Stimulated activated CD4-positive, alpha-beta T cell treated with anti-CD3 and anti-CD28 coated beads, TNF-alpha, amount 100 ng/mL, for 4 hours (primary cell): ENCODE data around the gene IFT88.
"Not testable (repeated sequence)": the region's sequence is repeated elsewhere in the genome, so short reads cannot be mapped to it uniquely, and the experiment has no call there.

ENCODE experiments used
- DNase-seq, 3 experiments: peaks; one replicate each; pipeline ENCODE4 v3.0.0-alpha.2; 2020; ENCODE audit warnings: low read depth in 3 of 3

IFT88 gene

DNA sequence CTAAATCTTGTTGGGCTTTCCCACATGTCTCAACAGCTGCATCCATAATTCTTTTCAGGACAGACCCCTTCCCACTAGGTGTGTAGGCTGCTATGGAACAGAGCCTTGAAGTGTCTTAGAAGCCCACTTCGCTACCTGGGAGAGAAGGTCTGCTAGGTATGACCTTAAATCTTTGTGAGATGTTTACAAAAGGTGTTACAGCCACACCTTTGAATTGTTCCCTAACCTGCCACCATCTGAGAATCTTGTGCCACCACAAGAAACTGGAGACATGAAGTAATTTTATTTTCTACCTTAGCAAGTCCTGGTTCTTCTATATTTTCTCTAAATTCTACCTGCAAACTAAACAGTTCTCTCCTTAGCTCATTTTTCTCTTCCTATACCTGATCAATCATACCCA, 69.1 kb downstream of the IFT88 start:
- no peak for DNase-seq

DNA sequence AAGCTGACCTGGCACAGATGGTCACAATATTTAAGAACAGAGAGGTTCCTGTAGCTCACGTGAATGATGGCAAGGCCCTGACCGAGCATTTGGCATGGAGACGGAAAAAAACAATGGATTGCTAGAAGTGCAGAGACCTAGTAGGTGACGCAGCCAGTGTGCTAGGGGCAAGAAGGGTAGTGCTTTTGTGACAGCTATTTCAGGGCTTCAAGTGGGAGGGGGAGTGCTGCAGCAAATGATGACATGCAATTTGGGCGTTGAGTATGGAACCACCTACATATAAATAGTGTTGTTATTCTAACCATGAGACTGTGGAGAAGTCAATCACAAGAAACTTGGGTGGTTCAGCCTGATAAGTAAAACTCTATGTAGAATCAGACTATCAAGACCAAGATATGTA, 70.9 kb downstream of the IFT88 start:
- DNase-seq: no peak

DNA sequence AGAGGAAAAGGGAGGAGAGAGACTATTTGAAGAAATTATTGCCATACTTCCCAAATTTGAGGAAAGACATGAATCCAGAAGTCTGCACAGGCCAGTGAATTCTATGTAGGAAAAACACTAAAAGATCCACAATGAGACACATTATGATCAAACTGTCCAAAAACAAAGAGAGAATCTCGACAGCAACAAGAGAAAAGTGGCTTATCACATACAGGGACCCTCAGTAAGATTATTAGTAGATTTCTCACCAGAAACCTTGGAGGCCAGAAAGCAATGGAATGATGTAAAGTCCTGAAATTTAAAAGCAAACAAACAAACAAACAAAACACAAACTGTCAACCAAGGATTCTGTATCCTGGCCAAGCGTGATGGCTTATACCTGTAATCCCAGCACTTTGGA, 80.8 kb downstream of the IFT88 start:
- no peak for DNase-seq

DNA sequence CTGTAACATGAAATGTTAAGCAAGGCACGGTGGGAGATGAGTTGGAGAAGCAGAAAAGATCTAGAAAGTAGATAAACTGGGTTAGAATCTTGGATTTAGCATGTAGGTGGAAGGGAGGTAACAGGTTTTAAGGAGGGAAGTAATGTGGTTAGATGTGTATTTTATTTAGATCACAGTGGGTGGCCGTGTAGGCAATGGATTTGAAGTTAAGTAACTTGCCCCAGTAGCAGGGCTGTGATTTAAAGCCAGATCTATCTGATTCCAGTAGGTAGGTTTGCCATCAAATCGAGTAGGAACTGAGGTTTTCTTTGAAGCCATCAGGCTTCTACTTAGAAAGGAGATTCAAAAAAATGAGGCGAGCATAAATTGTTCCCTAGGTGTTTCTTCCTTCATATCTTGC, 86.0 kb downstream of the IFT88 start:
- no peak for DNase-seq

DNA sequence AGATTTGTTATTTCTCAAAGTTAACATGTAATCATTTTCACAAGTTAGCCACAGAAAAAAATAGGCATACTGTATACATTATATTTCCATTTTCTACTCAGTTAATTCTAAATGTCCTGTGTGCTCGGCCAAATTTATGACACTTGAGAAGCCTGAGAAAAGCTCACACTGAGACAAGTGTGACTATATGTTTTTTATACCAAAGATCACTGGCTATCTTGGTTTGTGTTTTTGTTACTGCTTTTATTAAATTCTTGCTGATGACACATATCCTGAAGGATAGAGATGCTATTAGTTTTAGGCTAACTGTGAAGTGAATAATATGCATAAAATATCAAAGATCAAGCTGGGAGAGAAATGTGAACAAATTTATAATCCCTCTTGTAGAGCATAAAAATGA, 87.2 kb downstream of the IFT88 start:
- no peak for DNase-seq

DNA sequence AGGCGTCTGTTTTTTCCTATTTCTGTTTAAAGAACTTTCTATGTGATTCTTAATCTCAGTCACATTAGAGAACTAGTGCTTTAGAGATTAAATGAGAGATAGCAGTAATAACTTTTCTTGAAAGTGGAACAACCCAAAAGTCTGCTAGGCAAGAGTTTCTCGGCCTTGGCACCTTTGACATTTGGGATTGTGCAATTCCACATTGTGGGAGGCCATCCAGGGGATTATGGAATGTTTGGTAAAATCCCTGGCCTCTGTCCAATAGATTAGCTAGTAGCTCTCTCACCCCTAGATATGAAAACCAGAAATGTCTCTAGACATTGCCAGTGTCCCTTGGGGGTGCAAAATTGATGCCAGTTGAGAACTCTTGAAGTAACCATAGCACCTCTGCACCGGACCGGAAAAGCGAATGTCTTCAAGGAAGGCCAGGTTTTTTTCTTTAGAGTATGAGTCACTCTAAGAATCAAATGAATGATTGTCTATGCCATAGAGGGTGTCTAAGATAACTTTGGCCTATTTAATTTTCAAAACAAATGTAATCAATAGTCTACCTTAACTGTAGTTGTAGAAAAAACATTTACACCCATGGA, 91.6 kb downstream of the IFT88 start:
- no peak for DNase-seq

DNA sequence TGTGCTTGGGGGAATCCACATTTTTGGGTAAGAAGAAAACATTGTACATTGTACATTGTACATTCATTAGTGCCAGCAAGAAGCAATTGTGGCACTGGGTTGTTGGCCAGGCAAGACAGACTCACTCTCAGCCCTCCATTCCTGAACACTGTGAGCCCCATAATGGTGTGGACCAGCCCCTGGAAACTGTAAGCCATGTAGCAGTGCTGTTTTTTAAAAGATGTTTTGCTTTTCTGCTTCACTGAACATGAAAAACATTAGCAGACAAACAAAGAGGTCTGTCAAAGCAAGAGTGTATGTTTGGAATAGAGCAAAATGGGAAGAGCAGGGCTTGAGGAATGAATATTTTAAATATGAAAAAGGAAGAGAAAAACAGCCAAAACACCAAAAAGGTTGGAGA, 97.4 kb downstream of the IFT88 start:
- no peak for DNase-seq

DNA sequence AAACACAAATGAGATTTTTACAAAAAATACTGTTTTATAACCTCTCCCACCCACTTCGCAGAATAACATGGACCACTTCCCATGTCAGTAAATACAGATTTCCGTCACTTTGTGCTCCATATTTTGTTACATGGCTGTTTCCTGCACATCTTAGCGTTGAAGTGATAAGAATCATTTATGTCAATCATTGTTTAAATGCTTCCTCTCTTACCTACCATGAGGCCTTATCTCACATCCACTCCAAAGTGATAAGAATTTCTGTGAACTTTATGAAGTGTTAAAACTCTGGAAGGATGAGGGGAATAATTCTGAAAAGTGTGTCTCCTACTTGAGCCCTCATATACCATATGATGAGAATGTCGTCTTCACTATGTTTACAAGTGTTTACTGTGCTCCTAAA, 100.0 kb downstream of the IFT88 start:
- DNase-seq: no peak

DNA sequence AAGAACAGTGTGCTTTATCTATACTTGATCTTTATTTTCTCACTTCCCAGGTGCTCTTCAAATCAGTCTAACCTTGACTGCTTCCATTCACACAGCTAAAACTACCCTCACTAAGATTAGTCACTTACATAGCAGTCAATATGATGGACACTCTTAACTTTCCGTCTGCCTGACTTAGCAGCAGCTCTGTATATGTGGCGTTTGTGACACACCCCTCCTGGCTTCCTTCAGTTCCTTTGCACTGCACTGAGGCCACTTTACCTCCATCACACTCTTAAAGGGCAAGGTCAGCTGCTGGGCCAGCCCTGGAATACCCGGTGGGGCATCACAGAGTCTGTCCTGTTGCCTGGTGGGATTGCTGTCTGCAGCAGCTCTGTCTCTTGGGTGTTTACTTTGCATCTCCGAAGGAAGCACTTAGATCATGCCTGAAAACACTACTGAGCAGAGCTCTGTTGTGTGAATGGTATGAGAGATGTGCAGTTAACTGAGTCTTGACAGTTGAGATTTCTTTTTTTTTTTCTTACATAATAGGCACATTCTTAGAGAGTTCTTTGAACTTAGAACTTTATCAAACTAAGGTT, 101.0 kb downstream of the IFT88 start:
- DNase-seq: no peak

DNA sequence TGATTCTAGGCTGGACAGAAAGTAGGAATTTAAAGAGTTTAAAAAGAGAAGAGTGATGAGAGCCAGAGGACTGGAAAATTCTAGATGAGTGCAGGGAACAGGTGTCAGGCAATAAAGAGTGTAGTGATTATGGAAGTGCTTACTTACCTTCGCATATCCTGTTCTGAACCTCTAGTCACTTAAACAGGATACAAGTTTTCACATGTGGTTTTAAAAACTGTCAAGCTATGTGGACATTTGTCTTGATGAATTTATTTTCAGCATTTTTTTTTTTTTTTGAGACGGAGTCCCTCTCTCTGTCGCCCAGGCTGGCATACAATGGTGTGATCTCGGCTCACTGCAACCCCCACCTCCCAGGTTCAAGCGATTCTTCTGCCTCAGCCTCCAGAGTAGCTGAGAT, 102.2 kb downstream of the IFT88 start:
- no peak for DNase-seq

DNA sequence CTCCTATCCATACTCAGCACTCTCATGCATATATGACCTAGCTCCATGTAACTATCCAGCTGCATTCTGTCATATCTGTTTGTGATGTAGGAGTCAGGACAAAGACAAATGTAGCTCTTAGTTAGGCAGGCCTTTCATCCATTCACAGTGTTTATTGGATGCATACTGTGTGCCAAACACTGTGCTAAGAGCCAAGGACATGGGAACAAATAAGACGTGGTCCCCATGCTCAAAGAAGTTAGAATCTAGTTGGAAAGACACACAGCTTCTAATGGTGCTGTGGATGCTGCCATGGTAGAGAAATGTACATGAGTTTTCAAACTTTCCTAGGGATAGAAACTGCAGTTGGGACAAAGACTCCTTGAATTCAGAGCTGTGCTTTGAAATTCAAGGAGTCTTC, 104.8 kb downstream of the IFT88 start:
- no peak for DNase-seq

DNA sequence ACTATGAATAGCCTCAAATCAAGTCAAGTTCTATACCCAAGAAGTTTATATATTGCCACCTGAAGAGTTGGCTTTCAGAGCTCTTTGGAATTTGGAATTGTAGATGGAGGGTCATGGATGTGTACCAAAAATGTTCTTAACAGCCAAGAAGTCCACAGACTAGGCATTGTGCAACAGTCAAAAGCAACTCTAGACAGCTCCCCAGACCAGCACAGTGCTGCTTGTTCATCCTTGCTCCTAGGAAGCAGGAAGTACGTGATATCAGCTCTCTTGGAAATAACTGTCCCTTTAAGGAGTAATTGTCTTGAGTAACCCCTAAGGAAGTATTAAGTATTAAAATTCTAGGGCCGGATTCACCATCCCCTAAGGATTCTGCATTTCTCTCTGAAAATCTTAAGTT, 105.8 kb downstream of the IFT88 start:
- no peak for DNase-seq

DNA sequence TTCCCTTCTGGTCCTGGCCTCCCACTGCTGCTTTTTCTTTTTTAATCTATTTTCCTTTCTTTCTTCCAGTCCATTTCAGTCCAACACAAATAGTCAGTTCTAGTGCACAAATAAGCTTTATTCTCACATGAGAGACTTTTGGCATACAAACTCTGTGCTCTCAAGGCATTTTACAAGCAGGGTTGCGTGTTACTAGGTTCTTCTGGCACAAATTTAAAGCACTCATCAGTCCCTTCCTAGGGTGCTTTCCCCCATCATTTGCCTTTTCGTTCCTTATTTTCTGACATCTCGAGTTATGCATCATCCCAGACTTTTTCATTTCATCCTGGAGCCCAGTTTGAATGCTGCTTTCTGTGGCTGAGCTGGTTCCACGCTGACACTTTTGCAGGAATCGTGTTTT, 106.8 kb downstream of the IFT88 start:
- DNase-seq: no peak

DNA sequence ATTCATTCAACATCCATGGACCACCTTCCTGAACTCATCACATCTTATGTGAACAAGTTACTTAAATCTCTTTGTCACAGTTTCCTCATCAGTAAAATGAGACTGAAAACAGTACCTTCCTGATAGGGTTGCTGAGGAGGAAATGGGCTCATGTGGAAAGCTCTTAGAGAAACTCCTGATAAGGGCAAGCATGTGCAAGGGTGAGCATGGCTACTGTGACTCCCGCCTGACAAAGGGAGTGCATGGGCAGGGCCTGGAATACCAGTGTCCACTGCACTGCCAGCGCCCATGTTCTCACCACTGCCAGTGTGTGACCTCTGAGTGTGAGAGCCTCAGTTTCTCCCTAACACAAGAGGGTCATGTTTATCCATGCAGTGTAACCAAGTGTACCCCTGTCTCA, 109.3 kb downstream of the IFT88 start:
- DNase-seq: no peak

DNA sequence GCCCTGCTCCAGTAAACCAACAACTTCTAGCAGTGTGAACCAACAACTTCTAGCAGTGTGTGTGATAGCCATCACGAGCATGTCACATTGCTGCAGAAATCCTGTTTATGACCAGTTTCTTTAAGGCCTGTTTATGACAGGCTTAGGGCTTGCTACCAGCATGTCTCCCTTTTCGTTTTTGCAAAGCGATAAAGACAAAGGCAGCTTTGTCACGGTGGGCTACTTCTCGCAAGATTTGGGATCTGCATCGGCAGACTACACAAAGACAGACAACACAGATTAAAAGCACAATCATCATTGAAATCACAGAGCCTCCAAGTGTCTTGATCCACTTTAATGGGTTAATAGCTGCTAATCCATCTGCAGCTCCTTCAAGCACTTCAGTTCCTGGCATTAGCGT, 111.6 kb downstream of the IFT88 start:
- DNase-seq: not testable (repeated sequence)

DNA sequence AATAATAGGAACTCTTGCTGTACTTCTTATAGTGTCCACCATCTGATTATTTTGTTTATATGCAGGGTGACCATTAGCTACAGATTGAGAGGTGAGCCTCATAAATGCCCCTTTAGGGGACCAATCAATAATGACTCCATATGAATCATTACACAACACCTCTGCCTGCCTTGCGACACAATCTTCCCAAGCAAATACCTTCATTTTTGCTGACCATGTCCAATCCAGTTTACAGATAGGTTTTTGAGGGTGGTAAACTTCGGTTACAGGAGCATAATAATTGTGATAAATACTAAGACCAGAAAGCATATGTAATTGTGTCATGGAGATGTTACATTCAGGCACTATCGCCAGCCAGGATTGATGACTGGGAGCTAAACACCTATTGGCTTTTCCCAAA, 112.9 kb downstream of the IFT88 start:
- DNase-seq: no peak

DNA sequence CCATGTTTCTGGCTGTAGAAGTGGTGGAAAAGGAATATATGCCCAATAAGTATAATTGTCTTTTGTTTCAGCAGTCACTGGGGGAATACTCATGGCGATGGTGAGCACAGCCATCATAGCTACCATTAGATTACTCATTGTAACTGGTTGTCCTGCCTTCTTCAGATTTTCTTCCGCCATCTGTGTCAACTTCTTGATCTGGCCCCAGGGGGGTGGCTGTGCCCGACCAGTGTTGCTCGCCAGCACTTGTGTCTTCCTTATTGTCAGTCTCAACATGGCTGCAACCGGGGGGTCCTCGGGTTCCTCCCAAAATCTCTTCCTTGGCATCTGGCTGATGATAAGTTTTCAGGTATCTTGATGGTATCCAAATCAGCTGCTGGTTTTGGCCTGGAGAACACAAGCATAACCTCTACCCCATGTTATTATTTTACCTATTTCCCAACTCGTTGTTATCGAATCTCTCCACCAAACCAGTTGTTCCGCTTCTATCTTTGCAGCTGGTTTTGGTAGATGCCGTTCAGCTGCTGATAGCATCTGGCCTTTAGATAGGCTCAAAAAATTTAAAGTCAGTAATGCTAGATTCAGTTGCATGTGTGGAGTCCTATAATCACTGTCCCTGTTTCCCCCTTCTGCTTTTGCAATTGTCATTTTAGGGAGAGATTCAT, 113.6 kb downstream of the IFT88 start:
- no peak for DNase-seq

DNA sequence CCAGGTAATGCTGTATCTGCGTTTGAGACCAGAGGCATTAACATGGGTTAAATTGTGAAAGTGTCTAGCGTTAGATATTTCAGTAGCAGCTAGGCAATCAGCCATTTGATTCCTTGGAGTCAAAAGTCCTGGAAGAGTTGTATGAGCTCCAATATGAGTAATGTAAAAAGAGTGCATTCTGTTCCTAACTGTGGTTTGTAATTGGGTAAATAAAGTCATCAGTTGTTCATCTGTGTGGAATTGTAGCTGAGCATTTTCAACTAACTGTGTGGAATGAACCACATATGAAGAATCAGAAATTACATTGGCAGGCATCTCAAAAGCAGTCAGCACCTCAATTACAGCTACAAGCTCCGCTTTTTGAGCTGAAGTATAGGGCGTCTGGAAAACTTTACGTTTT, 114.5 kb downstream of the IFT88 start:
- DNase-seq: not testable (repeated sequence)

DNA sequence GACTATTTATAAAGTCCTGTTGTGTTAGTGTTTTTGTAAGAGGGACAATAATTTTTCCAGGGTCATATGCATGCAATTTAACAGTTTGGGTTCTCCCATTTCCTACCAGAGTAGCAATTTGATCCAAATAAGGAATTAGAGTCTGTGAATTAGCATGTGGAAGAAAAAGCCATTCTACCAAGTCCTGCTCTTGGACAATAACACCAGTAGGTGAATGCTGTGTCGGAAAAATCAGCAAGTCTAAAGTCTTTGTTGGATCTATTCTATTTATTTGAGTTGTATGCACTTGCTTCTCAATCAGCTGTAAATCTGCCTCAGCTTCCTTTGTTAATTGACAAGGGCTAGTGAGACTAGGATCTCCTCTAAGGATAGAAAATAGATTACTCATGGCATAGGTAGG, 115.1 kb downstream of the IFT88 start:
- DNase-seq: no peak

DNA sequence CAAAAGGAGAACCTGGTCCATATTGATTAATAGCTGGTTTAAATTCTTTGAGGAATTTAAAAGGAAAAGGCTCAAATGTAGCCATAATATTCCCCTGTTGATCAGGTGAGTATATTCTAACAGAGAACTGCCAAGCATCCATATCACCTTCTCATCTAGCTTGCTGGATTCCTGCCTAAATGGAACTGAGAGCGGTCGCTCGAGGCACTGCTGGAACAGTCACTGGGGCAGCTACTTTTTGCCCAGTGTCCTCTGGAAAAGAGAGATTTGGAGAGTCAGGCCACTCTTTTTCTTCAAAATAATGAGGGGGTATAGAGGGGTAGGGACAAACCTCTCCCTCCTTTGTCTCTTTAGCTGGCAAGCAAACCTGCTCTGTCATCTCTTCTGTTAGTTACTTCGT, 117.1 kb downstream of the IFT88 start:
- no peak for DNase-seq

DNA sequence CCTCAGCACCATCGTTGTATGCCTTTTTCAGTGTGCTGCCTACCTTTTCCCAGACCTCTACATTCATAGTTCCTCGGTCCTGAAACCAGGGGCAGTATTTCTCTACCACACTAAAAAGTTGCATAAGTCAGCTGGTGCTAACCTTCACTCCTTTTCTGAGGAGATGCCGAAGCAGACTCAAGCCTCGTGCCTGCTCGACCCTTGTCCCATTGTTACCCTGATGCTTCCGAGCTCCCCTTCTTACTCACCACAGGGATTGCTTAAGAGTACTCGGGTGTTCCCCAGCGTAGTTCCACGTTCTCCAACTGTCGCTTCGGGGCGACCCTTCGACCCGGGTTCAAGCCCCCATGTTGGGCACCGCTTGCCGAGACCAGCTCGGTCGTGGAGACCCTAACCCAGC, 117.6 kb downstream of the IFT88 start:
- DNase-seq: no peak

DNA sequence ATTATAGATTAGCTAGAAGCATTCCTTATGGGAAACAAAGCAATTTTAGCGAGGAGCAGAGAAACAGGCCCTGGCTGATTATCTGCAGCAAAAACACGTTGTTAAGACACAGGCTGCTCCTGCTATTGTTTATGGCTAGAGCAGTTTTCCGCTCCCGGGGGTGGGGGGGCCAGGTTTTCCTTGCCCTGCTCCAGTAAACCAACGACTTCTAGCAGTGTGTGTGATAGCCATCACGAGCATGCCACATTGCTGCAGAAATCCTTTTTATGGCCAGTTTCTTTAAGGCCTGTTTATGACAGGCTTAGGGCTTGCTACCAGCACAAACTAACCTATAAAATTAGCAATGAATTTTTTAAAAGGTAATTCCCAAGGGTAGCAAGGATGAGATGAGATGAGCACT, 118.1 kb downstream of the IFT88 start:
- no peak for DNase-seq

DNA sequence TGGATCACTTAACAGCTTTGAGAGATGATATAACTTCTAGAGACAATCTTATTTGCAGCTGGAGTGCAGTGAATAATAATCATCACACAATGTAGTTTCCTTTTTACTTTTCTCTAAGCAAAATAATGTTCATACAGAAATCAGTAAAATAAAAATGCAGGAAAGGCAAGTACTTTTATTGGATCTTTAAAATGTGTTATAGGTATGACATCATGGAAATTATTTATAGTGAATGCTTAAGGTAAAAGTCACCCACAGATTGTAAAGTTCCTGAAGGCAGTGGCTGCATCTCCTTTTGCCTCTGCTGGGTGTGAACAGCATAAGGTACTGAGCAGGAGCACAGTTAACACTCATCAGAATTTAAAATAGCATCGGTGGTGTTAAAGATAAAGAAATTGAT, 119.2 kb downstream of the IFT88 start:
- no peak for DNase-seq
